HG03432 (cell line): ENCODE results near the gene LGALS12.

Source experiments
- ATAC-seq: cut with Tn5 transposase; IDR thresholded peaks from one replicate; pipeline ENCODE4 v1.9.1; 2021; ENCODE audit warnings: mild to moderate bottlenecking, moderate library complexity; ENCODE audit not compliant: unreplicated experiment

Gene LGALS12

DNA sequence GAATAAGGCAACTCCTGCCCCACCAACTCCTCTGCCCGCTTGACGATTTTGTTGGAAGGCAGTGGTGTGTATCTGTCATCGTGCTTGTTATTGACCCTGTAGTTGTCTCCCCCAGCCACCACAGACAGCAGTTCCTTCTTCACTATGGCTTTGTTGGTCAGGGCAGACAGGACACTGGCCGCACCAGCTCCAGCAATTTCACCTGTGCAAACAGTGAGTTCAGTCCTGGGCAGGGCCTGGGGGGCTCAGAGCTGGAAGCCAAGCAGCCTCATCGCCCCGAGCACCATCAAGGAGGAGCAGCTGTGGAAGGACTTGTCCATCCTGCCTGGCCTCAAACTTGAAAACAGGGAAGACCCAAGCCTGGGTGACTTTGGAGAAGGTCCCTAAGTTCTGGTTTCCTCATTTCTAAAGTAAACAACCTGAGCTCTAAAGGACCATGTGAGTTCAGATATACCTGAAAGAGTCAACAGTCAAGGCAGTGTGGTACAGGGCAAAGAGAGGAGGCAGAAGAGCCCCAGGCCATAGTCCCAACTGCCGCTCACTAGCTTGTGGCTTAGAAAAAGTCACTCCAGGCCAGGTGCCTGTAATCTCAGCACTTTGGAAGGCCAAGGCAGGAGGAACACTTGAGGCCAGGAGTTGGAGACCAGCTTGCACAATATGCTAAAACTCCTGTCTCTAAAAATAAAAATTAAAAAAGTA, 52.7 kb downstream of the LGALS12 start:
- ATAC-seq = no peak

DNA sequence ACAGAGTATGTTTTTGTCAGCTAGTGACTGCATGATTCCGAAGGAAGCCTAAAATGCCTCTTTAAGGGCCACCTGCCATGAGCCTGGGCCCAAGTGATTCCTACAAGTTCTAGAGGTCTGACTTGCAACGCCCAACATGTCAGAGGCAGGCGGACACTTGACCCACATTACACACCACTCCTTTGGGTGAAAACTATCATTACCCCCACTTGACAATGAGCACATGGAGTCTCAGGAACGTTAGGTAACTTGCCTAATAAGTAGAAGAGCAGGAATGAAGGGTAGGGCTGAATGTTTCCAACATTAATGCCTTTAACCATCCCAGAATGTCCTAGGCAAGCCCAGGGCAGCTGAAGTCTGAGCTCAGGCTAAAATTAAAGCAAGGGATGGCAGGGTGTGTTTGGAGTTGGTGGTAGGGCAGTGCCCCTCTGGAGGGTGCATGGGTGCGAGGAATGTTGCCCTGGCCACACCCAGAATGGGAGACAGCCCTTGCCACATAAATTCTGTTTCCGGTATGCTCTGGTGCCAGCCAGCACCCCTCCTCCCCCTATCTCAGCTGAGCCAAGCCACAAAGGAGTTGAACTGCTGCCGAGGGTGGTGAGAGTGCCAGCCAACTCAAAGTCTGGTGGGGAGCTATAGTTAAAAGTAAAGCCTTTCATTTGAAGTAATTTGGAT, 54.8 kb downstream of the LGALS12 start:
- no peak for ATAC-seq

GRCh38 chr11:63563201-63564055, 57.5 kb downstream of the LGALS12 start, which contains the start of gene PLAAT2:
PLAAT2 (minus strand) TSS chr11:63563379; CDS start chr11:63563324, 55 bp downstream.
- ATAC-seq = no peak

GRCh38 chr11:63564056-63564774, 58.3 kb downstream of the LGALS12 start:
- peak; percentile 65 for ATAC-seq

DNA sequence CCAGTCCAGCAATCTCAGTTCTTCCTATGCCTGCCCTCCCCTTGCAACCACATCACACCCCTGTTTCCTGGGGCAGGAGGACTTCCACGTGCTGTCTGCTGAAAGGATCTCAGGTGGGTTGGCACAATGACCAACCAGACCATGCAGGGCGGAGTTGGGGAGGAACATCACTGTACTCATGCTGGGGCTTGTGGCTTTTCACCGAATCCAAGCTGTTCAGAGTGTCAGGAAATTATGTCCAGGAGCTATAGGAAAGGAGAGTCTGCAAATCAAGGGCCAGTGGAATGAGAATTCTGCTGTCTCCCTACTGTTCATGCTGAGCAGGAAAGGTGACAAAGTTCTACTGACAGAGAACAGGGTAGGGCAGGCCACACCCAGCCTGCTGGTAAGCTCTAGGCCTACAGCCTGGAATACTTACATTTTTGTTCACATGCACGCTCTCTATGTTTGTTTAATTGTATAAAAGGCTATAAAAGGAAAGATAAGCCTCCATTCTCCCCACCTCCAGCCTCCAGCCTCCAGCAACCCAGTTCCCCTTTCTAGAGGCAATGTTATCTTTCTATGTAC, 59.0 kb downstream of the LGALS12 start:
- ATAC-seq = no peak
